ENCODE data around the gene ARSG.

- TF ChIP-seq CTCF (conservative IDR thresholded peaks at IDR 0.05; ENCODE audit: low read depth in 2 of 2) (no peak), REST (IDR thresholded peaks at IDR 0.05; ENCODE audit: unreplicated experiment) (no peak), POLR2AphosphoS5 (IDR thresholded peaks at IDR 0.05; ENCODE audit: low read depth) (no peak), EZH2phosphoT487 (IDR thresholded peaks at IDR 0.05; ENCODE audit: unreplicated experiment) (no peak), JUNB (IDR thresholded peaks at IDR 0.05; ENCODE audit: unreplicated experiment) (no peak), EZH2 (IDR thresholded peaks at IDR 0.05; ENCODE audit: low read depth, unreplicated experiment) (no peak), CREB1 (CRISPR knock-in tag; IDR thresholded peaks at IDR 0.05; ENCODE audit: low read depth) (no peak), ZNF331 (CRISPR knock-in tag; IDR thresholded peaks at IDR 0.05; ENCODE audit: low read depth) (no peak), ETS1 (IDR thresholded peaks at IDR 0.05) (no peak), NANOG (IDR thresholded peaks at IDR 0.05; ENCODE audit: borderline replicate concordance) (no peak)
Observed at GRCh38 chr17:68255731-68256538, 35.4 kb upstream of the ARSG start.
